Glutamatergic neuron (in vitro differentiated cells): ENCODE measurements around the gene ANKMY1. TPM values are rescaled to one million over a fixed set of nuclear protein-coding genes. Genes with fewer than 3 reads are reported as not detected.
A peak's percentile ranks its signal among the peaks of the same experiment; 100 is the strongest.

ENCODE experiments used
- DNase-seq: peaks from one replicate; pipeline ENCODE4 v3.0.0; 2022
- H3K27ac Mint-ChIP-seq: one replicate; pipeline ENCODE4 v1.8.0; 2020; ENCODE audit warnings: mild to moderate bottlenecking, mixed read lengths, inconsistent platforms; ENCODE audit not compliant: unreplicated experiment
- H3K27me3 Mint-ChIP-seq: one replicate; pipeline ENCODE4 v1.8.0; 2020; ENCODE audit warnings: mild to moderate bottlenecking, moderate library complexity, mixed read lengths, inconsistent platforms; ENCODE audit not compliant: unreplicated experiment
- H3K36me3 Mint-ChIP-seq: one replicate; pipeline ENCODE4 v1.8.0; 2020; ENCODE audit warnings: mild to moderate bottlenecking, mixed read lengths, inconsistent platforms; ENCODE audit not compliant: unreplicated experiment
- H3K4me1 Mint-ChIP-seq: one replicate; pipeline ENCODE4 v1.8.0; 2020; ENCODE audit warnings: mild to moderate bottlenecking, low read depth, mixed read lengths, inconsistent platforms; ENCODE audit not compliant: unreplicated experiment
- H3K4me3 Mint-ChIP-seq: one replicate; pipeline ENCODE4 v1.8.0; 2020; ENCODE audit warnings: mild to moderate bottlenecking, mixed read lengths, inconsistent platforms; ENCODE audit not compliant: unreplicated experiment
- H3K9me3 Mint-ChIP-seq: one replicate; pipeline ENCODE4 v1.8.0; 2020; ENCODE audit warnings: mild to moderate bottlenecking, moderate library complexity, mixed read lengths, inconsistent platforms; ENCODE audit not compliant: unreplicated experiment
- CTCF ChIP-seq: fragments of 200-600 bp; sonication (generic); IDR thresholded peaks from one replicate; pipeline ENCODE4 v1.5.0; 2021; ENCODE audit not compliant: partially characterized antibody, unreplicated experiment
- total RNA-seq: library from RNA; stranded (reverse); fragmentation: NEBNext Ultra II Directional; extraction: Animal tissue kit (Norgen Biotek cat#: 25700); gene quantifications from one replicate; pipeline ENCODE4 v1.2.1, GENCODE V29; 2021; ENCODE audit not compliant: unreplicated experiment

ANKMY1 gene
- total RNA-seq, 1 donor from 2014 or later, result 9.0 TPM

- Mint-ChIP-seq H3K4me1 (peaks cover 3% of the 10 kb centered on the region), H3K36me3 (no peaks in the 10 kb centered on the region), H3K4me3 (no peak overlapping the region), H3K9me3 (peaks cover 17% of the 10 kb centered on the region), H3K27ac (no peak overlapping the region), H3K27me3 (peaks cover 23% of the 10 kb centered on the region)
- no peak for TF ChIP-seq CTCF
- no peak for DNase-seq
Measured at GRCh38 chr2:240462707-240463273, 95.0 kb downstream of the ANKMY1 start.

GRCh38 chr2:240462073-240462706 is 95.6 kb downstream of the ANKMY1 start:
- peak; percentile 19 for DNase-seq
- H3K36me3 Mint-ChIP-seq, result no peaks in the 10 kb centered on the region
- H3K9me3 Mint-ChIP-seq, result peaks cover 17% of the 10 kb centered on the region
- H3K4me3 Mint-ChIP-seq, result no peak overlapping the region
- H3K4me1 Mint-ChIP-seq, result peaks cover 3% of the 10 kb centered on the region
- H3K27ac Mint-ChIP-seq, result no peak overlapping the region
- no peak for TF ChIP-seq CTCF
- H3K27me3 Mint-ChIP-seq, result peaks cover 25% of the 10 kb centered on the region

GRCh38 chr2:240461471-240462072 is 96.2 kb downstream of the ANKMY1 start:
- Mint-ChIP-seq H3K9me3 (peaks cover 17% of the 10 kb centered on the region), H3K27ac (no peak overlapping the region), H3K36me3 (no peaks in the 10 kb centered on the region), H3K4me3 (no peak overlapping the region), H3K27me3 (peaks cover 25% of the 10 kb centered on the region), H3K4me1 (peaks cover 3% of the 10 kb centered on the region)
- no peak for DNase-seq
- no peak for TF ChIP-seq CTCF

- no peak overlapping the region for H3K4me3 Mint-ChIP-seq
- TF ChIP-seq CTCF, result peak; percentile 25
- no peak overlapping the region for H3K27ac Mint-ChIP-seq
- peaks cover 16% of the 10 kb centered on the region for H3K9me3 Mint-ChIP-seq
- H3K27me3 Mint-ChIP-seq, result peaks cover 24% of the 10 kb centered on the region
- H3K4me1 Mint-ChIP-seq, result peaks cover 3% of the 10 kb centered on the region
- DNase-seq, result peak; percentile 43
- H3K36me3 Mint-ChIP-seq, result no peaks in the 10 kb centered on the region
Measured at GRCh38 chr2:240460781-240461431, 96.9 kb downstream of the ANKMY1 start.
